Ascending aorta (tissue), 2 donors: ENCODE data around the gene DKK3. TPM values are rescaled to one million over a fixed set of nuclear protein-coding genes. Genes with fewer than 3 reads are reported as not detected.

Source experiments
- DNase-seq, 2 donors: peaks; one replicate each; pipeline ENCODE4 v3.0.0-alpha.2; 2019; ENCODE audit warnings: low spot score in 2 of 2
- H3K27ac ChIP-seq, 2 donors: fragments of 200-600 bp; sonication (generic); one replicate each; pipeline ENCODE4 v1.5.1; 2016 to 2017; ENCODE audit warnings: mild to moderate bottlenecking in 1 of 2
- H3K27me3 ChIP-seq: fragments of 200-600 bp; sonication (generic); one replicate; pipeline ENCODE4 v1.5.1; 2017
- H3K36me3 ChIP-seq, 2 donors: fragments of 200-600 bp; sonication (generic); one replicate each; pipeline ENCODE4 v1.5.1; 2016
- H3K4me1 ChIP-seq, 2 donors: fragments of 200-600 bp; sonication (generic); one replicate each; pipeline ENCODE4 v1.5.1; 2016 to 2017; ENCODE audit warnings: mild to moderate bottlenecking in 1 of 2
- H3K4me3 ChIP-seq, 2 donors: fragments of 200-600 bp; sonication (generic); one replicate each; pipeline ENCODE4 v1.5.1; 2016 to 2017; ENCODE audit warnings: mild to moderate bottlenecking in 1 of 2
- H3K9me3 ChIP-seq, 2 donors: fragments of 200-600 bp; sonication (generic); one replicate each; pipeline ENCODE4 v1.5.1; 2016
- intact Hi-C: fragments of 100-400 bp; cut with DNase I; formaldehyde crosslinking; loops from one replicate; pipeline ENCODE4 v1.15.1; 2023
- total RNA-seq: library from RNA; depleted of rRNA; stranded (reverse); fragments of >200 nt; gene quantifications from one replicate; pipeline ENCODE4 v1.1.0, GENCODE V29; 2016
- TF ChIP-seq, protein P1 (sequence below), 3 experiments: fragments of 200-600 bp in 2 of 3; fragments of 450-650 bp in 1 of 3; sonication (generic) in 2 of 3; IDR thresholded peaks; one replicate each; pipeline ENCODE4 v1.5.1; 2016 to 2019; ENCODE audit warnings: antibody characterized with exemption in 3 of 3, mild to moderate bottlenecking in 1 of 3, moderate library complexity in 1 of 3

Gene DKK3
- total RNA-seq, 1 donor from 2014 or later = 433 TPM

DNA sequence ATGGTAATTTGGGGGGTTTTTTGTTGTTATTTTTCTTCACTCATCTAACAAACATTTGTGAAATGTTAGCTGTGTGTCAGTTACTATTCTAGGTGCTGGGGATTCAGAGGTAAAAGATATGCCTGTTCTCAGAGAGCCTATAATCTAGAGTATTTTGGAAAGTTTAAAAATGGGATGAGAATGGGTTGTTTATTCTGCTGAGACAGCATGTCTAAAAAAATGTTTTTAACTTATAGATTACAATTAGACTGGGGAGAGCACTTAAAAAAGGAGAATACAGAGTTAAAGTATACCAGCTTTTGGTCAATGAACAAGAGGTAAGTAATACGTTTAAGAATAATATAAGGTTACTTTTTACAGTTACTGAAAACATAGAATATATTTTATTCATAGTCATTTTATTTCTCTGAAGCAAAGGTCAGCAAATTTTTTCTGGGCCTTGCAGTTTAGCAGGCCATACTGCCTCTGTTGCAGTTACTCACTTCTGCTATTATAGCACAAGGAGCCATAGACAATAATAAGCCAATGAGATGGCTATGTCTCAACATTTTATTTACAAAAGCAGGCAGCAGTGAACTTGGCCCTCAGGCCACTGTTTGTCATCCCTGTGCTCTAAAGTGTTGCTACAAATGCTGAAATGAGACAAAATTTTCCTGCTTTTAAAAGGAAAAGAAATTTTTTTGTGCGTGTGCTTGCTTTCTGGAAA, 60.0 kb downstream of the DKK3 start:
- H3K9me3 ChIP-seq = no peaks in the 10 kb centered on the region
- H3K4me1 ChIP-seq = no peaks in the 10 kb centered on the region
- H3K27ac ChIP-seq = no peak overlapping the region
- no peaks in the 10 kb centered on the region for H3K27me3 ChIP-seq
- intact Hi-C loops = no loop called here
- no peak overlapping the region for H3K4me3 ChIP-seq
- peaks cover 26 to 32% of the 10 kb centered on the region in 2 donors for H3K36me3 ChIP-seq
- no peak for DNase-seq
- TF ChIP-seq, protein P1, sequence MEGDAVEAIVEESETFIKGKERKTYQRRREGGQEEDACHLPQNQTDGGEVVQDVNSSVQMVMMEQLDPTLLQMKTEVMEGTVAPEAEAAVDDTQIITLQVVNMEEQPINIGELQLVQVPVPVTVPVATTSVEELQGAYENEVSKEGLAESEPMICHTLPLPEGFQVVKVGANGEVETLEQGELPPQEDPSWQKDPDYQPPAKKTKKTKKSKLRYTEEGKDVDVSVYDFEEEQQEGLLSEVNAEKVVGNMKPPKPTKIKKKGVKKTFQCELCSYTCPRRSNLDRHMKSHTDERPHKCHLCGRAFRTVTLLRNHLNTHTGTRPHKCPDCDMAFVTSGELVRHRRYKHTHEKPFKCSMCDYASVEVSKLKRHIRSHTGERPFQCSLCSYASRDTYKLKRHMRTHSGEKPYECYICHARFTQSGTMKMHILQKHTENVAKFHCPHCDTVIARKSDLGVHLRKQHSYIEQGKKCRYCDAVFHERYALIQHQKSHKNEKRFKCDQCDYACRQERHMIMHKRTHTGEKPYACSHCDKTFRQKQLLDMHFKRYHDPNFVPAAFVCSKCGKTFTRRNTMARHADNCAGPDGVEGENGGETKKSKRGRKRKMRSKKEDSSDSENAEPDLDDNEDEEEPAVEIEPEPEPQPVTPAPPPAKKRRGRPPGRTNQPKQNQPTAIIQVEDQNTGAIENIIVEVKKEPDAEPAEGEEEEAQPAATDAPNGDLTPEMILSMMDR (IDR thresholded peaks at IDR 0.05) = no peak

DNA sequence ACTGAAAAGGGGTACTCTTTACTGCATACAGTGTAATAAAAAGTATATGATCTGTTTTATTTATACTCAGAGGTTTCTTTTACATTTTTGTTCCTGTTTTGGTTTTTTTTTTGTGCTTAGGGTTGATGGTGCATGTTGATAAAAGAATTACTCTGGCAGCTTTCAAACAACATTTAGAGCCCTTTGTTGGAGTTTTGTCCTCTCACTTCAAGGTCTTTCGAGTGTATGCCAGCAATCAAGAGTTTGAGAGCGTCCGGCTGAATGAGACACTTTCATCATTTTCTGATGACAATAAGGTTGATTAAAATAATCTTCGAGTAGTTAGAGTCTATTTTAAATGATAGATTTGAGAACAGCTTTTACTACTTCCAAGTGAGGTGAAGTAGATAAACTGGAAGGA, 60.6 kb downstream of the DKK3 start:
- peaks cover 22 to 30% of the 10 kb centered on the region in 2 donors for H3K36me3 ChIP-seq
- H3K27ac ChIP-seq = no peak overlapping the region
- no peak for DNase-seq
- no peaks in the 10 kb centered on the region for H3K27me3 ChIP-seq
- H3K4me1 ChIP-seq = no peaks in the 10 kb centered on the region
- intact Hi-C loops = no loop called here
- no peak overlapping the region for H3K4me3 ChIP-seq
- H3K9me3 ChIP-seq = no peaks in the 10 kb centered on the region
- TF ChIP-seq, protein P1 (IDR thresholded peaks at IDR 0.05) = no peak

DNA sequence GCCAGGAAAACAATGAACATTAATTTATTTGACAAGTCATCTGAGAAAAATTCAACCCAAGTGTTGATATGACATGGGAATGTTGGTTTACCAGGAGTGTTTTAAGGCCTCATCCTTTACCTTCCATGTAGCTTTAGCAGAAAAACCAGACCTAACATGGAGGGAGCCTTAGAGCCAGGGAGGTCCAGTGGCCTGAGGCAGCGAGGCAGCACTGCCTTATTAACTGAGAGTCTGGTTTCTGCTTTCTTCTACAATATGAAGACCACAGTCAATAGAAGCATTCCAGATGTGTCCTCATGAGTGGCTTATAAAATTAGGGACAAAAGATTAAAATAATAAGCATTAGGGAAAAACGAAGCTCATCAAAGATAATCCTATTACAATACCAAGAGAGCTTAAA, 61.5 kb downstream of the DKK3 start:
- intact Hi-C loops = no loop called here
- H3K4me3 ChIP-seq = no peak overlapping the region

DNA sequence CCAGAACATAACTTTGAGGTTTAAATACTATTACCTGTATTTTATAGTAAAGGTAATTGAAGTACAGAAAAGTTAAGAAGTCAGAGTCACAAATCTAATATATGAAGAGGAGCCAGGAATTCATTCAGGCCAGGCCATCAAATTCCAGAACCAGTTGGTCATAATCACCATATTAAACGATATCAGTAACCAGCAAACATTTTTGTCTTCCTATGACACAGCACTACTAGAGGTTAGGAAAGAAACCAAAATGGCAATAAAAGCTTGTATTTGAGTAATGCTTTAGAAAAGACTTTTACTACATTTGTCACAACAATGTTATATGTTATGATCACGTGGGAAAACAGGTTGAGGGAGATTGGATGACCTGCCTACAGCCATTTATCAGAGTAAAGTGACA, 62.2 kb downstream of the DKK3 start:
- Histone ChIP-seq H3K27me3 (no peaks in the 10 kb centered on the region), H3K9me3 (no peaks in the 10 kb centered on the region), H3K36me3 (peaks cover 24 to 28% of the 10 kb centered on the region in 2 donors), H3K4me3 (no peak overlapping the region), H3K4me1 (no peaks in the 10 kb centered on the region), H3K27ac (no peak overlapping the region)
- TF ChIP-seq, protein P1 (IDR thresholded peaks at IDR 0.05) = no peak
- intact Hi-C loops = no loop called here
- DNase-seq = no peak

More for the DNA sequence above, 61.5 kb downstream of the DKK3 start:
- H3K4me1 ChIP-seq = no peaks in the 10 kb centered on the region
- TF ChIP-seq, protein P1 (IDR thresholded peaks at IDR 0.05) = no peak
- H3K27me3 ChIP-seq = no peaks in the 10 kb centered on the region
- no peaks in the 10 kb centered on the region for H3K9me3 ChIP-seq
- H3K27ac ChIP-seq = no peak overlapping the region
- peaks cover 22 to 32% of the 10 kb centered on the region in 2 donors for H3K36me3 ChIP-seq
- no peak for DNase-seq

DNA sequence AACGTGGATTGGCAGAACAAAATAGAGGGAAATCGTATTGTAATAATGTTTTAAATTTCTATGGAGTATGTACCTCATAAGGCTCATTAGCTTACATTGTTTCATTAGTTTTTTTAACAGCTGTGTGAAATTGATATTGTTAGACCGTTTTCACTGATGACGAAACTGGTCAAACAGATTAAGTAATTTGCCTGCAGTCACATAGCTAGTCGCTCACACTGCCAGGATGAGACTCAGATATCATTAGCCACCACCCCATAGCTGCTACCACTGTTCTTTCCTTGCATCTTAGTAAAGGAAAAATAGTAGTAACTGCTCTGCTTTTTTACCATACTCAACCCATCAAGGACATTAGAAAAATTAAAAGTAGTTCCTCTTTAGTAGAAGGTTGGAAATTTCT, 64.0 kb downstream of the DKK3 start:
- no peaks in the 10 kb centered on the region for H3K4me1 ChIP-seq
- TF ChIP-seq, protein P1 (IDR thresholded peaks at IDR 0.05) = no peak
- no peaks in the 10 kb centered on the region for H3K27me3 ChIP-seq
- intact Hi-C loops = no loop called here
- H3K36me3 ChIP-seq = peaks cover 25 to 29% of the 10 kb centered on the region in 2 donors
- H3K9me3 ChIP-seq = no peaks in the 10 kb centered on the region
- DNase-seq = no peak
- H3K4me3 ChIP-seq = no peak overlapping the region
- H3K27ac ChIP-seq = no peak overlapping the region
